Measurements from ENCODE around the gene SLC46A1.

- TF ChIP-seq, protein P1, sequence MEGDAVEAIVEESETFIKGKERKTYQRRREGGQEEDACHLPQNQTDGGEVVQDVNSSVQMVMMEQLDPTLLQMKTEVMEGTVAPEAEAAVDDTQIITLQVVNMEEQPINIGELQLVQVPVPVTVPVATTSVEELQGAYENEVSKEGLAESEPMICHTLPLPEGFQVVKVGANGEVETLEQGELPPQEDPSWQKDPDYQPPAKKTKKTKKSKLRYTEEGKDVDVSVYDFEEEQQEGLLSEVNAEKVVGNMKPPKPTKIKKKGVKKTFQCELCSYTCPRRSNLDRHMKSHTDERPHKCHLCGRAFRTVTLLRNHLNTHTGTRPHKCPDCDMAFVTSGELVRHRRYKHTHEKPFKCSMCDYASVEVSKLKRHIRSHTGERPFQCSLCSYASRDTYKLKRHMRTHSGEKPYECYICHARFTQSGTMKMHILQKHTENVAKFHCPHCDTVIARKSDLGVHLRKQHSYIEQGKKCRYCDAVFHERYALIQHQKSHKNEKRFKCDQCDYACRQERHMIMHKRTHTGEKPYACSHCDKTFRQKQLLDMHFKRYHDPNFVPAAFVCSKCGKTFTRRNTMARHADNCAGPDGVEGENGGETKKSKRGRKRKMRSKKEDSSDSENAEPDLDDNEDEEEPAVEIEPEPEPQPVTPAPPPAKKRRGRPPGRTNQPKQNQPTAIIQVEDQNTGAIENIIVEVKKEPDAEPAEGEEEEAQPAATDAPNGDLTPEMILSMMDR (IDR thresholded peaks at IDR 0.05; ENCODE audit: borderline replicate concordance, extremely low read depth, low read length, poor library complexity, severe bottlenecking) = no peak
- TF ChIP-seq EZH2 (IDR thresholded peaks at IDR 0.05; ENCODE audit: borderline replicate concordance, low read depth, low read length, severe bottlenecking) = no peak
Measured at GRCh38 chr17:28406473-28406814, 432 bp upstream of the SLC46A1 start.
